Mesodermal cell (in vitro differentiated cells): ENCODE measurements around the gene DIRAS3.
"Not testable (repeated sequence)": the region's sequence is repeated elsewhere in the genome, so short reads cannot be mapped to it uniquely, and the experiment has no call there.

Experiments used
- H3K27ac ChIP-seq: 2 replicates; pipeline ENCODE4 v1.7.0; 2013; ENCODE audit warnings: mild to moderate bottlenecking, low read depth, low read length, moderate library complexity; ENCODE audit not compliant: severe bottlenecking
- H3K36me3 ChIP-seq: 2 replicates; pipeline ENCODE4 v1.7.1; 2013; ENCODE audit warnings: mild to moderate bottlenecking, low read length, moderate library complexity; ENCODE audit not compliant: control insufficient read depth, insufficient read depth
- H3K4me1 ChIP-seq: one replicate; pipeline ENCODE4 v1.7.1; 2013; ENCODE audit warnings: mild to moderate bottlenecking, low read length; ENCODE audit not compliant: insufficient read depth, control insufficient read depth, poor library complexity, severe bottlenecking
- H3K4me3 ChIP-seq: 2 replicates; pipeline ENCODE4 v1.7.0; 2013; ENCODE audit warnings: low read length, control low read depth, mild to moderate bottlenecking; ENCODE audit not compliant: insufficient read depth, poor library complexity, severe bottlenecking; ENCODE audit errors: extremely low read depth
- H3K9me3 ChIP-seq: 2 replicates; pipeline ENCODE4 v1.7.1; 2013; ENCODE audit warnings: mild to moderate bottlenecking, low read length, moderate library complexity; ENCODE audit not compliant: control insufficient read depth
- WGBS, 2 experiments: methylation state at CpG; one replicate each; pipeline ENCODE4 v1.1.5; 2013; ENCODE audit warnings: missing lambda C conversion rate in 2 of 2; ENCODE audit not compliant: insufficient coverage in 2 of 2; 5-methylcytosine and 5-hydroxymethylcytosine counted together

The DIRAS3 gene

GRCh38 chr1:68024635-68025338 is 25.6 kb downstream of the DIRAS3 start:
- WGBS, 2 experiments: 100% methylated on average over 1 of the region's 2 CpGs; no CpG with 5 or more reads in 1 of the 2 experiments
- Histone ChIP-seq H3K4me3 (no peak overlapping the region), H3K27ac (no peak overlapping the region), H3K9me3 (no peaks in the 10 kb centered on the region), H3K36me3 (no peaks in the 10 kb centered on the region), H3K4me1 (no peaks in the 10 kb centered on the region)

GRCh38 chr1:68016381-68016780 is 34.0 kb downstream of the DIRAS3 start:
- Histone ChIP-seq H3K27ac (no peak overlapping the region), H3K9me3 (no peaks in the 10 kb centered on the region), H3K4me1 (no peaks in the 10 kb centered on the region), H3K36me3 (no peaks in the 10 kb centered on the region), H3K4me3 (no peak overlapping the region)
- WGBS, 2 experiments: 81 to 96% methylated on average over 2 of the region's 2 CpGs

- H3K4me1 ChIP-seq: no peaks in the 10 kb centered on the region
- no peak overlapping the region for H3K4me3 ChIP-seq
- WGBS, 2 experiments: 94 to 100% methylated on average over 1 to 2 of the region's 3 CpGs
- H3K36me3 ChIP-seq: no peaks in the 10 kb centered on the region
- no peak overlapping the region for H3K27ac ChIP-seq
- no peaks in the 10 kb centered on the region for H3K9me3 ChIP-seq
Measured at GRCh38 chr1:68015971-68016370, 34.5 kb downstream of the DIRAS3 start.

GRCh38 chr1:68015369-68015768 is 35.1 kb downstream of the DIRAS3 start:
- no CpG with 5 or more reads among the region's 2 CpGs for WGBS, 2 experiments
- Histone ChIP-seq H3K4me1 (no peaks in the 10 kb centered on the region), H3K9me3 (no peaks in the 10 kb centered on the region), H3K27ac (no peak overlapping the region), H3K36me3 (no peaks in the 10 kb centered on the region), H3K4me3 (no peak overlapping the region)

- H3K4me1 ChIP-seq: no peaks in the 10 kb centered on the region
- H3K4me3 ChIP-seq: no peak overlapping the region
- H3K36me3 ChIP-seq: no peaks in the 10 kb centered on the region
- WGBS, 2 experiments: 80% methylated on average over 1 of the region's 4 CpGs; no CpG with 5 or more reads in 1 of the 2 experiments
- H3K9me3 ChIP-seq: no peaks in the 10 kb centered on the region
- no peak overlapping the region for H3K27ac ChIP-seq
Measured at GRCh38 chr1:68013351-68013750, 37.1 kb downstream of the DIRAS3 start.

- no peak overlapping the region for H3K27ac ChIP-seq
- H3K4me3 ChIP-seq: no peak overlapping the region
- H3K4me1 ChIP-seq: no peaks in the 10 kb centered on the region
- no peaks in the 10 kb centered on the region for H3K9me3 ChIP-seq
- H3K36me3 ChIP-seq: no peaks in the 10 kb centered on the region
- 86 to 100% methylated on average over 1 of the region's 2 CpGs for WGBS, 2 experiments
Measured at GRCh38 chr1:68011657-68012375, 38.6 kb downstream of the DIRAS3 start.

GRCh38 chr1:68010543-68010942 is 39.9 kb downstream of the DIRAS3 start:
- Histone ChIP-seq H3K36me3 (no peaks in the 10 kb centered on the region), H3K27ac (no peak overlapping the region), H3K4me3 (no peak overlapping the region), H3K4me1 (no peaks in the 10 kb centered on the region), H3K9me3 (no peaks in the 10 kb centered on the region)
- WGBS, 2 experiments: 63 to 83% methylated on average over 1 to 2 of the region's 4 CpGs

- no peaks in the 10 kb centered on the region for H3K36me3 ChIP-seq
- no peaks in the 10 kb centered on the region for H3K4me1 ChIP-seq
- no peaks in the 10 kb centered on the region for H3K9me3 ChIP-seq
- H3K27ac ChIP-seq: no peak overlapping the region
- no peak overlapping the region for H3K4me3 ChIP-seq
Measured at GRCh38 chr1:68010090-68010489, 40.3 kb downstream of the DIRAS3 start.

- not testable (repeated sequence) for H3K9me3 ChIP-seq, H3K27ac ChIP-seq, H3K4me1 ChIP-seq, H3K36me3 ChIP-seq, H3K4me3 ChIP-seq
- WGBS, 2 experiments: 80 to 95% methylated on average over 1 to 3 of the region's 3 CpGs
Measured at GRCh38 chr1:68003626-68004025, 46.8 kb downstream of the DIRAS3 start.

GRCh38 chr1:68000191-68000590 is 50.2 kb downstream of the DIRAS3 start:
- Histone ChIP-seq H3K4me3 (no peak overlapping the region), H3K4me1 (no peaks in the 10 kb centered on the region), H3K27ac (no peak overlapping the region), H3K36me3 (no peaks in the 10 kb centered on the region), H3K9me3 (peaks cover 4% of the 10 kb centered on the region)
- no CpG with 5 or more reads among the region's 1 CpG for WGBS, 2 experiments

- Histone ChIP-seq H3K4me3 (no peak overlapping the region), H3K4me1 (no peaks in the 10 kb centered on the region), H3K36me3 (no peaks in the 10 kb centered on the region), H3K27ac (no peak overlapping the region), H3K9me3 (peaks cover 4% of the 10 kb centered on the region)
- WGBS, 2 experiments: no CpG with 5 or more reads among the region's 2 CpGs
Measured at GRCh38 chr1:67997746-67998145, 52.7 kb downstream of the DIRAS3 start.
